HS-5 (cell line): Measurements from ENCODE around the gene OTOL1.
"Not testable (repeated sequence)": the region's sequence is repeated elsewhere in the genome, so short reads cannot be mapped to it uniquely, and the experiment has no call there.

Experiments used
- DNase-seq: peaks from one replicate; pipeline ENCODE4 v3.0.0-alpha.2; 2012; ENCODE audit warnings: low read depth

OTOL1 gene

GRCh38 chr3:161496508-161496907 lies at the start of gene OTOL1:
TSS of gene OTOL1 (plus strand) at chr3:161496808. CDS start at chr3:161496808, 0 bp downstream.
- DNase-seq = no peak

- DNase-seq = no peak
Measured at GRCh38 chr3:161449785-161450184, 46.8 kb upstream of the OTOL1 start.

- no peak for DNase-seq
Measured at GRCh38 chr3:161452179-161452578, 44.4 kb upstream of the OTOL1 start.

- no peak for DNase-seq
Measured at GRCh38 chr3:161454615-161455014, 42.0 kb upstream of the OTOL1 start.

DNA sequence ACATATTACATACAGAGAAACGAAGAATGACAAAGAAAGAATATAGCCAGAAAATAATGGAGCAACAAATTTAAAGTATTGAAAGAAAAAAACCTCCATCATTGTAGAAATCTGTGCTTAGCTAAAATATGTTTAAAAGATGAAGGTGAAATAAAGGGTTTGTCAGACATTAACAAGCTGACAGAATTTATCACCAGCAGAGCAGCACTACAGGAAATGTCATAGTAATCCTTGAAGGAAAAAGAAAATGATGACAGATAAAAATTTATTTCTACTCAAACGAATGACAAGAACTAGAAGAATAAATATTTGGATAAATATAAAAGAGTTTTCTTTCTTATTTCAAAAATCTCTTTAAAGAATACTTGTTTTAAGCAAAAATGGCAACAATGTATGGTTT lies 40.6 kb upstream of the OTOL1 start:
- no peak for DNase-seq

DNA sequence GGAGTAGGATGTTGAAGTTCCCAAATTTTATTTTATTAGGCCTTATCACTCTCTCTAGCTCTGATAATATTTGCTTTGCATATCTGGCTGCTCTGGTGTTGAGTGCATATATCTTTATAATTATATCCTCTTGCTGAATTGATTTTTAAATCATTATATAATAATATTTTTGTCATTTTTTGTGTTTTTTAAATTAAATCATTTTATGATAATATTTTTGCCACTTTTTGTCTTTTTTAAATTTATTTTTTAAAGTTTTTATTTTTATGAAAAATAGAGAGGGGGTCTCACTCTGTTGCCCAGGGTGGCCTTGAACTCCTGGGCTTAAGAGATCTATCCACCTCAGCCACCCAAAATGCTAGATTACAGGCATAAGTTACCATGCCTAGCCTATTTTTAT lies 34.5 kb upstream of the OTOL1 start:
- no peak for DNase-seq

GRCh38 chr3:161471211-161471610 lies 25.4 kb upstream of the OTOL1 start:
- DNase-seq = no peak

DNA sequence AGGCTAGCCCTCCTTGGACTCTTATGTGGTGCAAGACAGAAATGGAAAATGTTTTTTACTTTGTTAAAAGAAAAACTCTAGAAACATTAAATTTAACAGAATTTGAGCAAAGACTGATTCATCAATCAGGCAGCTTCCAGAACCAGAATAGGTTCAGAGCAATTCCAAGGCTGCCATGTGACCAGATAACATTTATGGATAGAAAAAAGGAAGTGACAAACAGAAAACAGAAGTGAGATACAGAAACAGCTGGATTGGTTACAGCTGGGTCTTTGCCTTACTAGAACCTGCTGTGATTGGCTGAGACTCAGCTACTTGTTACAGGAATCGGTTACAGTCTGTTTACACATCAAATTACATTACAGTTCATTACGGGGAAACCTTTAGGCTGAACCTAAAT lies 22.5 kb upstream of the OTOL1 start:
- peak; percentile 10 for DNase-seq

GRCh38 chr3:161474741-161475140 lies 21.9 kb upstream of the OTOL1 start:
- DNase-seq = no peak

- DNase-seq = no peak
Measured at GRCh38 chr3:161475206-161475605, 21.4 kb upstream of the OTOL1 start.

GRCh38 chr3:161475905-161476304 lies 20.7 kb upstream of the OTOL1 start:
- peak; percentile 60 for DNase-seq

DNA sequence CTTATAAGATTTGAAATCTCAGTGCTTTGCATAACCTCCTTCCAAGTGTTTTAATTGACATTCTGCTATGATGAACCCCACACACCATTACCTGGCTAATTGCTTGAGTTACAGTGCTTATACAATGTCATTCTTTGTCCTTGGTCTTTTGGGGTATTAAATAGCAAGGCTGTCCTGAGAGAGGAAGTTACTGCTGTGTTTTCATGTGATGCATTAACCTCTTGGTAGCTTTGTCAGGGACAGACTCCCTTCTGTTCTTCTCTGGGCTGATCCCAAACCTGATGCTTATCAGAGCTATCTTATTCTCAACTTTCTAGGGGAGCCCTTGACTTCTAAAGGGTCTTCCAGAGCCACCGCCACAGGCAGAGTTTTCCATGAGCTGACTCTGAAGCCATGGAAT lies 12.4 kb upstream of the OTOL1 start:
- DNase-seq = no peak

- DNase-seq = not testable (repeated sequence)
Measured at GRCh38 chr3:161488284-161488683, 8.3 kb upstream of the OTOL1 start.

- DNase-seq = no peak
Measured at GRCh38 chr3:161489395-161489794, 7.2 kb upstream of the OTOL1 start.

DNA sequence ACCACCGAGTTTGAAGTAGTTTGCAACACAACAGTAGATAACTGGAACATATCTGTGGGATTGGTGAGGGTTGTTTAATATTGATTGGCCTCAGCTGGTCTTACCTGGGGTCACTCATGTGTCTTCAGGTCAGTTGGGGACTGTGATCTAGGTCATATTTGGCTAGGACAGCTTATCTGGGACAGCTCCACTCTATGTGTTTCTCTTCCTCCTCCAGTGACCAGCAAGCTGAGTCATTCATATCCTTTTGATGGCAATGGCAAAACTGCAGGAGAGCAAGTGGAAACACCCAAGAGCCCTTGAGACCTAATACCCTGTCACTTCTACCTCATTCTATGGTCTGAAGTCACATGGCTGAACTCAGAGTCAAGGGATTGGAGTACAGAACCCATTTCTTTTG lies 5.8 kb upstream of the OTOL1 start:
- not testable (repeated sequence) for DNase-seq

- DNase-seq = no peak
Measured at GRCh38 chr3:161498259-161498921, 1.8 kb downstream of the OTOL1 start.

DNA sequence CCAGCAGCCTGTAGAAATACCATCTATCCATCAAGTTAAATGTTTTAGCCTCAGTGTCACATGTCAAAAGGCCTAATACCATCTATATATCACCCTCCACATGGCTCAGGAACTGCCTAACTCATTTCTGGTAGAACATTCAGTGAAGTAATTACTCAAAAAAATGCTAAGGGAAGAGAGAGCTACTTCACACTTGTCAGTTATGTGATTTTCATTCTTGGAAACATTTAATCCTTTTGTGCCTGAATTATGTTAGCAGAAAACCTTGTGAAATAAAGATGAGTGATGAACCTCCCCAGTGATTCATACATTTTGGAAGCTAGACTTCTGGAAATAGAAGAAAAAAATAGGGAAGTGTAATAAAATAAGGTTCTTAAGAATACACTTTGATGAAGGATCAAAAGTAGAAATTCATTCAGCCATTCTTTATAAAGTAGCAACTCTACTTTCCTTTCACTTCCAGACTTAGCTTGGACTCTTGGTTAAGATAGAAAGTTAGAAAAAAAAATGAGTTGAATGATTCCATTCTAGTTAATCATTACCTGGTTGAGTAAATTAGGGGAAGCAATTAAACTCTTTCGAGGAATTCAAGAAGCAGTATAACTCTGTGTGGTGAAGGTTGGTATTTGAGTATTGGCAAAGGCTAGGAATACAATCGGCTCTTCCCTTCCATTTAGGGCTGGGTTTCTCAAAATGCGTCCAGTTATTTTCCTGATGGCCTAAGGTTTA lies 3.6 kb downstream of the OTOL1 start:
- peak; percentile 52 for DNase-seq

DNA sequence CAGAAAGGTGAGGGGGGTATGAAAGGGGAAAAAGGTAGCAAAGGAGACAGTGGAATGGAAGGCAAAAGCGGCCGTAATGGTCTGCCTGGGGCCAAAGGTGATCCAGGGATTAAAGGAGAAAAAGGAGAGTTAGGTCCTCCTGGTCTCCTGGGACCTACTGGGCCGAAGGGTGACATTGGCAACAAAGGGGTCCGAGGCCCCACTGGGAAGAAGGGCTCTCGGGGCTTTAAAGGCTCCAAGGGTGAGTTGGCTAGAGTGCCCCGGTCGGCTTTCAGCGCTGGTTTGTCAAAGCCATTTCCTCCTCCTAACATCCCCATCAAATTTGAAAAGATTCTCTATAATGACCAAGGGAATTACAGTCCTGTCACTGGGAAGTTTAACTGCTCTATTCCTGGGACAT lies 6.7 kb downstream of the OTOL1 start:
- DNase-seq = no peak

DNA sequence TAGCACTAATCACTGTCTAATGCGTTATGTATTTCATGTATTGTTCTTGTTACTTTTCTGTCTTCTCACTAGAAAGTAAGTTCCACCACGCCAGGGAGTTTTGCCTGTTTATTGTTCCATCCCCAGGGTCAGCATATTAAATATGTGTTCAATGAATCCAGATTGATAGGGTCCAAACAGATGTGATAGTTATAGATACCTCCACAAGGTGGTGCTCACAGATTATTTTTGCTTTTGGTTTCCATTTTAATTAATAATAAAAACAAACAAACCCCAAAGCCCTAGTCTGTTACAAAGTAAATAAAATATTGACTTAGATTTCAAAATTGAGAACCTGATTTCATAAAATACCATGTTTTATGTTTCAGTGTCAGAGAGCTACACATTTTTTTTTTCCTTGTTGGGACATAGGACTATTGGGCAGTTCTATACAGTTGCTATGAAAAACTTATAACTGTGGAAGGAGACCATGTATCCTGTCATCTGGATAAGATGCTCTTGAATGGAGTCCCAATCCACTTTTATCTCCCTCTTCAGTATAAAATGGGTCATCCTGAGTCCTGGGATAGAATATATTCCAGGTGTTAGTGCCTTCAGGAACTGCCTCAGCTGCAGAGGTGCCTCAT lies 12.4 kb downstream of the OTOL1 start:
- DNase-seq = peak; percentile 23

- DNase-seq = no peak
Measured at GRCh38 chr3:161510510-161511260, 14.1 kb downstream of the OTOL1 start.

- DNase-seq = no peak
Measured at GRCh38 chr3:161523916-161524315, 27.3 kb downstream of the OTOL1 start.

GRCh38 chr3:161531930-161532329 lies 35.3 kb downstream of the OTOL1 start:
- no peak for DNase-seq

- no peak for DNase-seq
Measured at GRCh38 chr3:161540594-161540993, 44.0 kb downstream of the OTOL1 start.
